DOHH2 (cell line): ENCODE results near the gene PAPSS2.

Experiments
- CTCF ChIP-seq: fragments of 200-600 bp; sonication (generic); IDR thresholded peaks from one replicate; pipeline ENCODE4 v1.5.1; 2014; ENCODE audit warnings: antibody characterized with exemption, mild to moderate bottlenecking, low read depth, low read length; ENCODE audit not compliant: poor library complexity, severe bottlenecking
- EZH2phosphoT487 ChIP-seq: fragments of 200-600 bp; sonication (generic); IDR thresholded peaks from 2 replicates; pipeline ENCODE4 v1.6.1; 2017; ENCODE audit warnings: borderline replicate concordance, mild to moderate bottlenecking, antibody characterized with exemption, low read length, moderate library complexity, mixed read lengths

DNA sequence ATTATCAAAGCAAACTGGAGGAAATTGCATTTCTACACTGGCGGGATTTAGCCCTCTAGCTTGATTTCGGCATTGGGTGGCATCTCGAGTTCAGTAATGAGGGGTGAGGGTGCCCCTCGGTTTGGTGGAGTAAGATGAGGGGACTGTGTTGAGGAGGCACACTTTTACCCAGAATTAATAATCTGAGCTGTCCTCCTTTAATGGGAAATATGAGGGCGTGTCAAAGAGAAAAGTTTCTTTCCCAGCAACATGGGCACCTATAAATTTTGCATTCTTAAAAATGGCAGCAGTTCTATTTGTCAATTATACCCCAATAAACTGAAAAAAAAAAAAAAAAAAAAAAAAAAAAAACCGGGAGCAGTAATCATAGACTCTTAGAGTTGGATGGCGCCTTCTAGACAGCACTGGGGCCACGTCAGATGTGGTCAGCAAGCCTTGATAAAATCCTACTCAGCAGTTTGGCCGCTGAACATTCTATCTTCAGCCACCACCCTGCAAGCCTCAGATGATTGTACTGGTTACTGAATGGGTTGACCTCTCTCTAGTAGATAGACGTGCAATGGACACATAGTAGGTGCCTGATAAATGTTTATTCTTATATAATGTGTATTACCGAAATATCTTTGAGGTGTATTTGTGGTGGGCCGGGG is 931 bp downstream of the PAPSS2 start:
- TF ChIP-seq CTCF = no peak
- TF ChIP-seq EZH2phosphoT487 = no peak
